CD4-positive, alpha-beta memory T cell (primary cell): ENCODE data around the gene WIPF3. TPM values are rescaled to one million over a fixed set of nuclear protein-coding genes. Genes with fewer than 3 reads are reported as not detected.

Experiments
- CTCF ChIA-PET: fragments of 350-600 bp; sonication (Branson Sonifier 250); formaldehyde crosslinking; loops from one replicate; lab custom pipeline; 2021; ENCODE audit warnings: inconsistent platforms; ENCODE audit not compliant: partially characterized antibody; lab: Charles Lee
- POLR2A ChIA-PET: fragments of 350-600 bp; sonication (Branson Sonifier 250); formaldehyde crosslinking; loops from one replicate; lab custom pipeline; 2021; ENCODE audit not compliant: partially characterized antibody; lab: Charles Lee
- DNase-seq, 5 donors: peaks; one replicate each; pipeline versions ENCODE4 v3.0.0 to v3.0.0-alpha.2; 2020 to 2022; ENCODE audit warnings: mixed read lengths in 1 of 5
- H3K27ac ChIP-seq: one replicate; pipeline ENCODE4 v1.7.0; 2013; ENCODE audit warnings: low read depth, low read length
- H3K27me3 ChIP-seq: 2 replicates; pipeline ENCODE4 v1.7.0; 2013; ENCODE audit warnings: mild to moderate bottlenecking, low read length, moderate library complexity; ENCODE audit not compliant: insufficient read depth
- H3K36me3 ChIP-seq: 2 replicates; pipeline ENCODE4 v1.7.0; 2013; ENCODE audit warnings: mild to moderate bottlenecking, low read length, moderate library complexity; ENCODE audit not compliant: insufficient read depth
- H3K4me1 ChIP-seq: 2 replicates; pipeline ENCODE4 v1.7.0; 2013; ENCODE audit warnings: mild to moderate bottlenecking, low read length, moderate library complexity; ENCODE audit not compliant: insufficient read depth
- H3K4me3 ChIP-seq, 2 donors: one replicate each; pipeline ENCODE4 v1.7.0; 2013; ENCODE audit warnings: low read length in 2 of 2, mild to moderate bottlenecking in 1 of 2
- H3K9me3 ChIP-seq, 2 donors: one replicate each; pipeline ENCODE4 v1.7.0; 2013; ENCODE audit warnings: low read length in 2 of 2, control low read depth in 1 of 2; ENCODE audit not compliant: control insufficient read depth in 1 of 2
- H3K27ac Mint-ChIP-seq, 7 donors: one replicate each; pipeline ENCODE4 v1.8.0; 2020 to 2021; ENCODE audit warnings: mixed read lengths in 7 of 7, mild to moderate bottlenecking in 6 of 7, inconsistent platforms in 3 of 7, moderate library complexity in 3 of 7
- H3K27me3 Mint-ChIP-seq, 2 donors: one replicate each; pipeline ENCODE4 v1.8.0; 2020 to 2021; ENCODE audit warnings: mixed read lengths in 2 of 2
- H3K36me3 Mint-ChIP-seq, 2 donors: one replicate each; pipeline ENCODE4 v1.8.0; 2020 to 2021; ENCODE audit warnings: mixed read lengths in 2 of 2, inconsistent platforms in 1 of 2, mild to moderate bottlenecking in 1 of 2
- H3K4me1 Mint-ChIP-seq, 4 donors: one replicate each; pipeline ENCODE4 v1.8.0; 2020 to 2021; ENCODE audit warnings: mixed read lengths in 4 of 4, mild to moderate bottlenecking in 1 of 4
- H3K4me3 Mint-ChIP-seq, 8 donors: one replicate each; pipeline ENCODE4 v1.8.0; 2020 to 2021; ENCODE audit warnings: mixed read lengths in 8 of 8, mild to moderate bottlenecking in 7 of 8, moderate library complexity in 6 of 8, inconsistent platforms in 3 of 8
- H3K9me3 Mint-ChIP-seq, 8 donors: one replicate each; pipeline ENCODE4 v1.8.0; 2020 to 2021; ENCODE audit warnings: mixed read lengths in 8 of 8, mild to moderate bottlenecking in 5 of 8, inconsistent platforms in 3 of 8, moderate library complexity in 1 of 8
- intact Hi-C: fragments of 100-400 bp; cut with micrococcal nuclease; formaldehyde crosslinking; loops from one replicate; pipeline ENCODE4 v1.15.1; 2023
- polyA plus RNA-seq, 2 donors: library from polyadenylated mRNA; unstranded; fragments of 300-500 nt; fragmentation: Illumina TruSeq; gene quantifications; one replicate each; pipeline ENCODE4 v1.2.3, GENCODE V29; 2021
- total RNA-seq, 2 experiments: library from RNA; stranded (reverse); gene quantifications; one replicate each; pipeline ENCODE4 v1.2.3, GENCODE V29; 2021

Gene WIPF3
- total and polyA plus RNA-seq, 4 experiments from 2014 or later: not detected

- intact Hi-C loops: no loop called here
- ChIA-PET POLR2A (no interaction called here), CTCF (interaction anchor here (0.9 to 1.5 kb wide), 3 partner anchors 9 to 32 kb away, joined by 3 to 5 read pairs (median 4); no protein-coding TSS in a partner anchor)
- Mint-ChIP-seq H3K27me3 (peaks cover 6 to 12% of the 10 kb centered on the region in 2 donors), H3K9me3 (peaks cover 0 to 3% (median 0%) of the 10 kb centered on the region in 8 donors), H3K4me3 (no peak overlapping the region), H3K27ac (no peak overlapping the region), H3K4me1 (no peaks in the 10 kb centered on the region), H3K36me3 (no peaks in the 10 kb centered on the region)
- no peaks in the 10 kb centered on the region for H3K36me3 ChIP-seq
- no peak overlapping the region for H3K4me3 ChIP-seq
- DNase-seq: no peak
- H3K9me3 ChIP-seq: no peaks in the 10 kb centered on the region
- no peaks in the 10 kb centered on the region for H3K4me1 ChIP-seq
- no peaks in the 10 kb centered on the region for H3K27me3 ChIP-seq
- no peak overlapping the region for H3K27ac ChIP-seq
Measured at GRCh38 chr7:29917641-29918040, 111.3 kb downstream of the WIPF3 start.

GRCh38 chr7:29918850-29919249 is 112.5 kb downstream of the WIPF3 start:
- Histone ChIP-seq H3K27ac (no peak overlapping the region), H3K4me1 (no peaks in the 10 kb centered on the region), H3K27me3 (no peaks in the 10 kb centered on the region), H3K4me3 (no peak overlapping the region), H3K9me3 (no peaks in the 10 kb centered on the region), H3K36me3 (no peaks in the 10 kb centered on the region)
- Mint-ChIP-seq H3K36me3 (no peaks in the 10 kb centered on the region), H3K27me3 (peaks cover 6 to 12% of the 10 kb centered on the region in 2 donors), H3K4me3 (no peak overlapping the region), H3K27ac (no peak overlapping the region), H3K4me1 (no peaks in the 10 kb centered on the region), H3K9me3 (peaks cover 0 to 3% (median 0%) of the 10 kb centered on the region in 8 donors)
- intact Hi-C loops: no loop called here
- no peak for DNase-seq
- CTCF ChIA-PET: interaction anchor here (1.3 kb wide), 1 partner anchor 8 kb away, joined by 5 read pairs; no protein-coding TSS in a partner anchor
- POLR2A ChIA-PET: no interaction called here

GRCh38 chr7:29919790-29920189 is 113.5 kb downstream of the WIPF3 start:
- H3K36me3 ChIP-seq: no peaks in the 10 kb centered on the region
- intact Hi-C loops: loop anchor here (2.0 kb wide), 1 partner anchor 41 kb away; no protein-coding TSS in a partner anchor
- Mint-ChIP-seq H3K27me3 (peaks cover 7 to 13% of the 10 kb centered on the region in 2 donors), H3K36me3 (no peaks in the 10 kb centered on the region), H3K9me3 (peaks cover 0 to 3% (median 0%) of the 10 kb centered on the region in 8 donors), H3K4me1 (no peaks in the 10 kb centered on the region), H3K4me3 (no peak overlapping the region), H3K27ac (no peak overlapping the region)
- H3K4me3 ChIP-seq: no peak overlapping the region
- no peak for DNase-seq
- H3K4me1 ChIP-seq: no peaks in the 10 kb centered on the region
- ChIA-PET POLR2A (no interaction called here), CTCF (interaction anchor here (1.5 to 3.7 kb wide), 4 partner anchors 12 to 153 kb away, joined by 3 to 29 read pairs (median 10); no protein-coding TSS in a partner anchor)
- H3K9me3 ChIP-seq: no peaks in the 10 kb centered on the region
- H3K27ac ChIP-seq: no peak overlapping the region
- no peaks in the 10 kb centered on the region for H3K27me3 ChIP-seq

- ChIA-PET POLR2A (no interaction called here), CTCF (interaction anchor here (0.8 to 3.7 kb wide), 9 partner anchors 11 to 154 kb away, joined by 3 to 29 read pairs (median 3); no protein-coding TSS in a partner anchor)
- Histone ChIP-seq H3K4me1 (no peaks in the 10 kb centered on the region), H3K36me3 (no peaks in the 10 kb centered on the region), H3K27ac (no peak overlapping the region), H3K27me3 (no peaks in the 10 kb centered on the region), H3K9me3 (no peaks in the 10 kb centered on the region), H3K4me3 (no peak overlapping the region)
- intact Hi-C loops: loop anchor here (2.0 kb wide), 1 partner anchor 42 kb away; no protein-coding TSS in a partner anchor
- no peak overlapping the region for H3K27ac Mint-ChIP-seq
- no peaks in the 10 kb centered on the region for H3K36me3 Mint-ChIP-seq
- no peaks in the 10 kb centered on the region for H3K9me3 Mint-ChIP-seq
- no peaks in the 10 kb centered on the region for H3K4me1 Mint-ChIP-seq
- DNase-seq: no peak
- peaks cover 7 to 11% of the 10 kb centered on the region in 2 donors for H3K27me3 Mint-ChIP-seq
- H3K4me3 Mint-ChIP-seq: no peak overlapping the region
Measured at GRCh38 chr7:29920491-29920890, 114.2 kb downstream of the WIPF3 start.

GRCh38 chr7:29921404-29922010 is 115.2 kb downstream of the WIPF3 start:
- CTCF ChIA-PET: interaction anchor here (0.8 to 3.7 kb wide), 16 partner anchors 8 to 997 kb away, joined by 3 to 29 read pairs (median 3); no protein-coding TSS in a partner anchor
- Histone ChIP-seq H3K4me1 (no peaks in the 10 kb centered on the region), H3K4me3 (no peak overlapping the region), H3K27ac (no peak overlapping the region), H3K36me3 (no peaks in the 10 kb centered on the region), H3K27me3 (no peaks in the 10 kb centered on the region), H3K9me3 (no peaks in the 10 kb centered on the region)
- H3K9me3 Mint-ChIP-seq: no peaks in the 10 kb centered on the region
- no peak overlapping the region for H3K27ac Mint-ChIP-seq
- H3K4me1 Mint-ChIP-seq: no peaks in the 10 kb centered on the region
- H3K36me3 Mint-ChIP-seq: no peaks in the 10 kb centered on the region
- peaks cover 7% of the 10 kb centered on the region in 2 donors for H3K27me3 Mint-ChIP-seq
- POLR2A ChIA-PET: no interaction called here
- intact Hi-C loops: loop anchor here (1.0 to 2.0 kb wide), 3 partner anchors 43 to 643 kb away; no protein-coding TSS in a partner anchor
- H3K4me3 Mint-ChIP-seq: no peak overlapping the region
- peak; percentile 24 to 59 (median 41) for DNase-seq

GRCh38 chr7:29922921-29923700 is 116.8 kb downstream of the WIPF3 start:
- no peaks in the 10 kb centered on the region for H3K27me3 ChIP-seq
- no peaks in the 10 kb centered on the region for H3K9me3 ChIP-seq
- no peaks in the 10 kb centered on the region for H3K9me3 Mint-ChIP-seq
- no peaks in the 10 kb centered on the region for H3K36me3 ChIP-seq
- ChIA-PET POLR2A (no interaction called here), CTCF (interaction anchor here (2.0 to 3.7 kb wide), 3 partner anchors 8 to 16 kb away, joined by 6 to 29 read pairs (median 14); no protein-coding TSS in a partner anchor)
- H3K36me3 Mint-ChIP-seq: no peaks in the 10 kb centered on the region
- no peak overlapping the region for H3K4me3 Mint-ChIP-seq
- DNase-seq: no peak
- H3K27ac ChIP-seq: no peak overlapping the region
- no peaks in the 10 kb centered on the region for H3K4me1 ChIP-seq
- H3K4me3 ChIP-seq: no peak overlapping the region
- H3K4me1 Mint-ChIP-seq: no peaks in the 10 kb centered on the region
- intact Hi-C loops: no loop called here
- H3K27me3 Mint-ChIP-seq: peaks cover 5 to 6% of the 10 kb centered on the region in 2 donors
- H3K27ac Mint-ChIP-seq: no peak overlapping the region

- H3K27me3 ChIP-seq: no peaks in the 10 kb centered on the region
- no peaks in the 10 kb centered on the region for H3K4me1 Mint-ChIP-seq
- H3K36me3 Mint-ChIP-seq: no peaks in the 10 kb centered on the region
- intact Hi-C loops: no loop called here
- no peaks in the 10 kb centered on the region for H3K9me3 Mint-ChIP-seq
- no peak overlapping the region for H3K27ac ChIP-seq
- H3K27ac Mint-ChIP-seq: no peak overlapping the region
- H3K9me3 ChIP-seq: no peaks in the 10 kb centered on the region
- ChIA-PET CTCF (no interaction called here), POLR2A (no interaction called here)
- no peak for DNase-seq
- peaks cover 5 to 10% of the 10 kb centered on the region in 2 donors for H3K27me3 Mint-ChIP-seq
- no peaks in the 10 kb centered on the region for H3K4me1 ChIP-seq
- H3K4me3 ChIP-seq: no peak overlapping the region
- H3K36me3 ChIP-seq: no peaks in the 10 kb centered on the region
- H3K4me3 Mint-ChIP-seq: no peak overlapping the region
Measured at GRCh38 chr7:29924006-29924405, 117.7 kb downstream of the WIPF3 start.
